A673 (cell line): ENCODE results near the gene SLC43A1.

Experiments
- CTCF ChIP-seq: fragments of 300-800, 200-600 bp; sonication (generic); conservative IDR thresholded peaks from 2 replicates; pipeline ENCODE4 v1.5.1; 2017; ENCODE audit warnings: low read depth, mild to moderate bottlenecking, antibody characterized with exemption, low read length, moderate library complexity, mixed read lengths
- EZH2 ChIP-seq: fragments of 200-600 bp; sonication (generic); IDR thresholded peaks from 2 replicates; pipeline ENCODE4 v1.6.1; 2017; ENCODE audit warnings: borderline replicate concordance, low read depth, mild to moderate bottlenecking, mixed read lengths, antibody characterized with exemption, low read length; ENCODE audit not compliant: poor library complexity, severe bottlenecking

GRCh38 chr11:57490456-57491248, 24.9 kb downstream of the SLC43A1 start:
- no peak for TF ChIP-seq EZH2
- no peak for TF ChIP-seq CTCF
